Caco-2 (cell line): Measurements from ENCODE around the gene GRIA3. TPM values are rescaled to one million over a fixed set of nuclear protein-coding genes. Genes with fewer than 3 reads are reported as not detected.

Experiments used
- BruUV-seq: library from RNA; stranded (reverse); fragments of 400-500 nt; replicated peaks from 2 replicates; lab custom pipeline; 2021; lab: Mats Ljungman, UMichigan
- CTCF ChIA-PET: fragments of 300-600 bp; sonication (Branson Sonifier 250); formaldehyde crosslinking; loops from one replicate; lab custom pipeline; 2022; ENCODE audit warnings: antibody characterized with exemption; lab: Charles Lee
- POLR2A ChIA-PET: fragments of 300-600 bp; sonication (Branson Sonifier 250); formaldehyde crosslinking; loops from one replicate; lab custom pipeline; 2022; ENCODE audit warnings: antibody characterized with exemption; lab: Charles Lee
- DNase-seq, 2 experiments: peaks; one replicate each; pipeline versions ENCODE4 v3.0.0 to v3.0.0-alpha.2; 2020 to 2022
- H3K27me3 ChIP-seq: replicated peaks from 2 replicates; pipeline ENCODE4 v1.6.0; 2011; ENCODE audit warnings: low read length; ENCODE audit not compliant: control insufficient read depth, insufficient read depth
- H3K36me3 ChIP-seq: 2 replicates; pipeline ENCODE4 v1.5.1; 2011; ENCODE audit warnings: low read length; ENCODE audit not compliant: control insufficient read depth, insufficient read depth
- H3K4me1 ChIP-seq: fragments of 250-450 bp; sonication (Bioruptor Pico); 2 replicates; pipeline ENCODE4 v1.5.1; 2020; ENCODE audit warnings: mild to moderate bottlenecking
- H3K4me3 ChIP-seq: 2 replicates; pipeline ENCODE4 v1.5.1; 2011; ENCODE audit warnings: low read depth, mild to moderate bottlenecking, control low read depth, low read length
- H3K9me3 ChIP-seq: fragments of 250-450 bp; sonication (Bioruptor Pico); 2 replicates; pipeline ENCODE4 v1.5.1; 2020; ENCODE audit warnings: mild to moderate bottlenecking, moderate library complexity
- H3K27ac Mint-ChIP-seq: one replicate; pipeline ENCODE4 v1.8.0; 2022; ENCODE audit warnings: mixed read lengths; ENCODE audit not compliant: unreplicated experiment
- H3K27me3 Mint-ChIP-seq: one replicate; pipeline ENCODE4 v1.8.0; 2022; ENCODE audit warnings: mixed read lengths; ENCODE audit not compliant: insufficient read depth, unreplicated experiment
- H3K36me3 Mint-ChIP-seq: one replicate; pipeline ENCODE4 v1.8.0; 2022; ENCODE audit warnings: mild to moderate bottlenecking, mixed read lengths; ENCODE audit not compliant: insufficient read depth, unreplicated experiment
- H3K4me1 Mint-ChIP-seq: one replicate; pipeline ENCODE4 v1.8.0; 2022; ENCODE audit warnings: low read depth, mixed read lengths; ENCODE audit not compliant: unreplicated experiment
- H3K4me3 Mint-ChIP-seq: one replicate; pipeline ENCODE4 v1.8.0; 2022; ENCODE audit warnings: mild to moderate bottlenecking, moderate library complexity, mixed read lengths; ENCODE audit not compliant: unreplicated experiment
- H3K9me3 Mint-ChIP-seq: one replicate; pipeline ENCODE4 v1.8.0; 2022; ENCODE audit warnings: mixed read lengths; ENCODE audit not compliant: unreplicated experiment
- intact Hi-C: fragments of 100-400 bp; cut with micrococcal nuclease; formaldehyde crosslinking; loops from one replicate; pipeline ENCODE4 v1.10.0; 2022; ENCODE audit not compliant: unreplicated experiment
- total RNA-seq: library from RNA; stranded (reverse); gene quantifications from 2 replicates; pipeline ENCODE4 v1.2.3, GENCODE V29; 2022
- TF ChIP-seq, protein P1 (sequence below), 2 experiments: fragments of 200-600 bp in 1 of 2; IDR thresholded peaks; 1 replicate in 1 of 2; 2 replicates in 1 of 2; pipeline versions ENCODE4 v1.5.1 to v1.8.0; 2011 to 2022; ENCODE audit warnings: antibody characterized with exemption in 1 of 2, control low read depth in 1 of 2, inconsistent platforms in 1 of 2, low read depth in 1 of 2, low read length in 1 of 2, mild to moderate bottlenecking in 1 of 2, moderate library complexity in 1 of 2; ENCODE audit not compliant: insufficient read depth in 1 of 2, severe bottlenecking in 1 of 2, unreplicated experiment in 1 of 2

GRIA3 gene
- total RNA-seq, 1 experiment from 2014 or later = not detected

DNA sequence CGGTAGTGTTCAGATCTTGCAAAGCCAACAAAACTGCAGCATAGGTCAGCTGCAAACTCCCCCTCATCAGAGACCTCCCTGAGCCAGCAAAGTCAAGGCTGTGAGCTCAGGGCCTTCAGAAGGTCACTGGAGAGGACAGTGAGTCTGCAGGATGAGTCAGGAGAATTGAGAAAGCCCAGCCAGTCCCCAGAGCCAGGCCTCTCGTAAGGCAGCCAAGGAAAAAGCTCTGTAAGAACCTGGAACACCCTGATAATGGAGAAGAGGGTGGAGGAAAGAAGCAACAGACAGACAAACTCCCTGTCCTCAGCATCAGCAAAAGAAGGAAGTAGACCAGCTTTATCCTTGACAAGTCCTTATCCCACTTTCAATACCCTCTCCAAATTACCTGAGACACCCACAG lies 33.0 kb downstream of the GRIA3 start:
- ChIA-PET POLR2A (no interaction called here), CTCF (no interaction called here)
- no peaks in the 10 kb centered on the region for H3K9me3 ChIP-seq
- H3K36me3 Mint-ChIP-seq = no peaks in the 10 kb centered on the region
- H3K4me1 ChIP-seq = no peaks in the 10 kb centered on the region
- no peaks in the 10 kb centered on the region for H3K36me3 ChIP-seq
- no TSS peak for BruUV-seq
- no peak for DNase-seq
- H3K27ac Mint-ChIP-seq = no peak overlapping the region
- H3K4me3 ChIP-seq = no peak overlapping the region
- H3K27me3 Mint-ChIP-seq = no peaks in the 10 kb centered on the region
- H3K4me3 Mint-ChIP-seq = no peak overlapping the region
- H3K4me1 Mint-ChIP-seq = no peaks in the 10 kb centered on the region
- no peaks in the 10 kb centered on the region for H3K9me3 Mint-ChIP-seq
- intact Hi-C loops = no loop called here
- H3K27me3 ChIP-seq = no peaks in the 10 kb centered on the region
- TF ChIP-seq, protein P1, sequence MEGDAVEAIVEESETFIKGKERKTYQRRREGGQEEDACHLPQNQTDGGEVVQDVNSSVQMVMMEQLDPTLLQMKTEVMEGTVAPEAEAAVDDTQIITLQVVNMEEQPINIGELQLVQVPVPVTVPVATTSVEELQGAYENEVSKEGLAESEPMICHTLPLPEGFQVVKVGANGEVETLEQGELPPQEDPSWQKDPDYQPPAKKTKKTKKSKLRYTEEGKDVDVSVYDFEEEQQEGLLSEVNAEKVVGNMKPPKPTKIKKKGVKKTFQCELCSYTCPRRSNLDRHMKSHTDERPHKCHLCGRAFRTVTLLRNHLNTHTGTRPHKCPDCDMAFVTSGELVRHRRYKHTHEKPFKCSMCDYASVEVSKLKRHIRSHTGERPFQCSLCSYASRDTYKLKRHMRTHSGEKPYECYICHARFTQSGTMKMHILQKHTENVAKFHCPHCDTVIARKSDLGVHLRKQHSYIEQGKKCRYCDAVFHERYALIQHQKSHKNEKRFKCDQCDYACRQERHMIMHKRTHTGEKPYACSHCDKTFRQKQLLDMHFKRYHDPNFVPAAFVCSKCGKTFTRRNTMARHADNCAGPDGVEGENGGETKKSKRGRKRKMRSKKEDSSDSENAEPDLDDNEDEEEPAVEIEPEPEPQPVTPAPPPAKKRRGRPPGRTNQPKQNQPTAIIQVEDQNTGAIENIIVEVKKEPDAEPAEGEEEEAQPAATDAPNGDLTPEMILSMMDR (IDR thresholded peaks at IDR 0.05; ENCODE audit: insufficient read depth in 1 of 2, low read depth in 1 of 2, low read length in 1 of 2, severe bottlenecking in 1 of 2, unreplicated experiment in 1 of 2) = no peak

DNA sequence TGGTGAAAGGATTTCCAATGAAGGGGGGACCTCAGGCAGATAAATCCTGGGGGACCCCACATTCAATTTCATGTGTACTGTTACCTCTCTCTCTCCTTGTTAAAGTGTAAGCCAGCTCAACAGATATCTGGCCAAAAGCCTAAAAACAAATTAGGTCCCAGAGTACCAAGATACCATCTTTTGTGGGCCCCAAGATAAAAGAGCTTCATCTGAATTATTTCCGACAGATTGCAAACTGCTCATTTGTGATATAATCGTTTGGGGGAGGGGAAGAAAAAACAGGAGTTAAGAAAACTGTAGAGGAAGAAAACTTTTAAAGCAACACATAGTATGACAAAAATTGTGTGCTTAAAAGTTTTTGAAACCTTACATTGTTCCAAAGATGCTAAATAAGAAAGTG lies 33.6 kb downstream of the GRIA3 start:
- H3K9me3 Mint-ChIP-seq = no peaks in the 10 kb centered on the region
- no peak for DNase-seq

DNA sequence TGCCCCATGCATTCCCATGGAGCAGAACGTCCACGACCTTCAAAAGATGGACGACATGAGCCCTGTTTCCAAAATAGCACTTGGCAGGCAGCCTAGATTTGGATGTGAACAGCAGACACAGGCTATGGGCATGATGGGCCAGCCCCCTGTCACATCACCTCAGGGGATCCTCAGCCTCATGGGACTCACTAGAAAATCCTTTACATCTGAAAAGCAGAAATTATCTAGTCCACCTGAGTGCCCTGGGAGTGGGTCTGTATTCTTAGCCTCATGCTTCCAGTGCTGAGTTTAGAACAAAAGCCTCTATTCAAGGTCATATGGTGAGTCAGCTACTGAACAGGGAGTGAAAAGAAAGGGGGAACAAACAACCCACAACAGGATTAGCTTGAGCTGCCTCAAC lies 35.8 kb downstream of the GRIA3 start:
- Mint-ChIP-seq H3K36me3 (no peaks in the 10 kb centered on the region), H3K4me1 (no peaks in the 10 kb centered on the region), H3K27ac (no peak overlapping the region), H3K4me3 (no peak overlapping the region), H3K9me3 (no peaks in the 10 kb centered on the region), H3K27me3 (no peaks in the 10 kb centered on the region)
- ChIA-PET CTCF (no interaction called here), POLR2A (no interaction called here)
- Histone ChIP-seq H3K4me3 (no peak overlapping the region), H3K4me1 (no peaks in the 10 kb centered on the region), H3K9me3 (no peaks in the 10 kb centered on the region), H3K27me3 (no peaks in the 10 kb centered on the region), H3K36me3 (no peaks in the 10 kb centered on the region)
- no TSS peak for BruUV-seq
- TF ChIP-seq, protein P1 (IDR thresholded peaks at IDR 0.05; ENCODE audit: insufficient read depth in 1 of 2, low read depth in 1 of 2, low read length in 1 of 2, severe bottlenecking in 1 of 2, unreplicated experiment in 1 of 2) = no peak
- intact Hi-C loops = no loop called here
- no peak for DNase-seq

More for the DNA sequence above, 33.6 kb downstream of the GRIA3 start:
- no TSS peak for BruUV-seq
- no peak overlapping the region for H3K4me3 Mint-ChIP-seq
- Histone ChIP-seq H3K9me3 (no peaks in the 10 kb centered on the region), H3K36me3 (no peaks in the 10 kb centered on the region), H3K4me1 (no peaks in the 10 kb centered on the region), H3K4me3 (no peak overlapping the region), H3K27me3 (no peaks in the 10 kb centered on the region)
- POLR2A ChIA-PET = no interaction called here
- H3K27ac Mint-ChIP-seq = no peak overlapping the region
- H3K36me3 Mint-ChIP-seq = no peaks in the 10 kb centered on the region
- TF ChIP-seq, protein P1 (IDR thresholded peaks at IDR 0.05; ENCODE audit: insufficient read depth in 1 of 2, low read depth in 1 of 2, low read length in 1 of 2, severe bottlenecking in 1 of 2, unreplicated experiment in 1 of 2) = no peak
- CTCF ChIA-PET = no interaction called here
- intact Hi-C loops = no loop called here
- H3K27me3 Mint-ChIP-seq = no peaks in the 10 kb centered on the region
- no peaks in the 10 kb centered on the region for H3K4me1 Mint-ChIP-seq
